Adrenal gland (tissue), 12 donors: ENCODE measurements around the gene SNAI3. TPM values are rescaled to one million over a fixed set of nuclear protein-coding genes. Genes with fewer than 3 reads are reported as not detected.

Experiments
- DNase-seq, 7 donors: peaks; one replicate each; pipeline ENCODE4 v3.0.0-alpha.2; 2019 to 2020
- H3K27ac ChIP-seq, 5 donors: fragments of 200-600 bp; sonication (generic) in 4 of 5; 1 replicate in 3 of 5; 2 replicates in 2 of 5; pipeline versions ENCODE4 v1.5.1 to v1.8.0; 2016 to 2020; ENCODE audit warnings: mild to moderate bottlenecking in 1 of 5
- H3K27me3 ChIP-seq: fragments of 200-600 bp; 2 replicates; pipeline ENCODE4 v1.8.0; 2021
- H3K36me3 ChIP-seq, 2 donors: fragments of 200-600 bp; replicated peaks in 1 of 2; 1 replicate in 1 of 2; 2 replicates in 1 of 2; pipeline versions ENCODE4 v1.5.1 to v1.8.0; 2018 to 2022
- H3K4me1 ChIP-seq, 2 donors: fragments of 200-600 bp; replicated peaks in 1 of 2; 1 replicate in 1 of 2; 2 replicates in 1 of 2; pipeline versions ENCODE4 v1.5.1 to v1.8.0; 2018 to 2021
- H3K4me3 ChIP-seq, 4 donors: fragments of 200-600 bp; sonication (generic) in 3 of 4; one replicate each; pipeline ENCODE4 v1.5.1; 2016 to 2018
- H3K9me3 ChIP-seq, 3 donors: fragments of 200-600 bp; sonication (generic) in 1 of 3; replicated peaks in 1 of 3; 1 replicate in 2 of 3; 2 replicates in 1 of 3; pipeline versions ENCODE4 v1.5.1 to v1.8.0; 2016 to 2021
- CTCF ChIP-seq, 6 experiments: fragments of 450-650 bp in 4 of 6; fragments of 200-600 bp in 2 of 6; sonication (generic) in 1 of 6; IDR thresholded peaks; 1 replicate in 5 of 6; 2 replicates in 1 of 6; pipeline versions ENCODE4 v1.5.1 to v1.8.0; 2016 to 2021; ENCODE audit warnings: antibody characterized with exemption in 6 of 6, mild to moderate bottlenecking in 2 of 6, moderate library complexity in 1 of 6
- POLR2A ChIP-seq, 2 donors: fragments of 450-650 bp; IDR thresholded peaks; one replicate each; pipeline ENCODE4 v1.6.1; 2017; ENCODE audit warnings: antibody characterized with exemption in 2 of 2, mild to moderate bottlenecking in 2 of 2, moderate library complexity in 1 of 2
- WGBS, 4 donors: extraction: QIAGEN DNeasy Blood & Tissue Kit in 2 of 4; methylation state at CpG; one replicate each; pipeline versions ENCODE4 v1.1.5 to v1.1.7; 2013 to 2017; 5-methylcytosine and 5-hydroxymethylcytosine counted together
- intact Hi-C, 2 donors: fragments of 100-400 bp; cut with DNase I; formaldehyde crosslinking; loops; one replicate each; pipeline versions ENCODE4 v1.14.1 to v1.15.0; 2022 to 2023
- polyA plus RNA-seq, 3 donors: library from polyadenylated mRNA; stranded (reverse); fragments of 200-250 nt in 2 of 3; fragments of 350-450 nt in 1 of 3; fragmentation: Illumina TruSeq in 1 of 3; extraction: RNeasy Lipid Tissue Mini Kit (QIAGEN cat#74804) in 1 of 3; gene quantifications; one replicate each; pipeline ENCODE4 v1.2.3, GENCODE V29; 2013 to 2014
- total RNA-seq, 9 donors: library from RNA; depleted of rRNA in 4 of 9; stranded (reverse); fragments of >200 nt in 4 of 9; fragments of 120-200 nt in 1 of 9; fragmentation: NEBNext Ultra II Directional in 1 of 9; extraction: Animal tissue kit (Norgen Biotek cat#: 25700) in 1 of 9; gene quantifications; one replicate each; pipeline versions ENCODE4 v1.1.0 to v1.2.4, GENCODE V29; 2013 to 2023
- donor health status: healthy with polysubstance abuse.
- donor health status: Bipolar disorder and iron deficiency.
- donor health status: DM: yes; HTN: yes; CAD: no.
- donor health status: DM: no; HTN: no; CAD: no.
- donor health status: DM: no; HTN: no; CAD: no.
- donor health status: DM: yes; HTN: yes; CAD: no.

The SNAI3 gene
- total and polyA plus RNA-seq, 12 donors, result 0.06 to 2.1 (median 0.51) TPM; not detected in 2

GRCh38 chr16:88632587-88632930 is 53.7 kb downstream of the SNAI3 start:
- H3K27me3 ChIP-seq, result no peaks in the 10 kb centered on the region
- 91 to 96% (median 94%) methylated on average over 6 to 11 of the region's 11 CpGs for WGBS, 4 donors
- intact Hi-C loops, result no loop called here
- no peaks in the 10 kb centered on the region for H3K9me3 ChIP-seq
- no peak overlapping the region for H3K27ac ChIP-seq
- peaks cover 0 to 6% of the 10 kb centered on the region in 2 donors for H3K4me1 ChIP-seq
- TF ChIP-seq CTCF (IDR thresholded peaks at IDR 0.05) (no peak), POLR2A (IDR thresholded peaks at IDR 0.05) (no peak)
- no peak overlapping the region for H3K4me3 ChIP-seq
- H3K36me3 ChIP-seq, result peaks cover 0 to 40% of the 10 kb centered on the region in 2 donors
- DNase-seq, result no peak

DNA sequence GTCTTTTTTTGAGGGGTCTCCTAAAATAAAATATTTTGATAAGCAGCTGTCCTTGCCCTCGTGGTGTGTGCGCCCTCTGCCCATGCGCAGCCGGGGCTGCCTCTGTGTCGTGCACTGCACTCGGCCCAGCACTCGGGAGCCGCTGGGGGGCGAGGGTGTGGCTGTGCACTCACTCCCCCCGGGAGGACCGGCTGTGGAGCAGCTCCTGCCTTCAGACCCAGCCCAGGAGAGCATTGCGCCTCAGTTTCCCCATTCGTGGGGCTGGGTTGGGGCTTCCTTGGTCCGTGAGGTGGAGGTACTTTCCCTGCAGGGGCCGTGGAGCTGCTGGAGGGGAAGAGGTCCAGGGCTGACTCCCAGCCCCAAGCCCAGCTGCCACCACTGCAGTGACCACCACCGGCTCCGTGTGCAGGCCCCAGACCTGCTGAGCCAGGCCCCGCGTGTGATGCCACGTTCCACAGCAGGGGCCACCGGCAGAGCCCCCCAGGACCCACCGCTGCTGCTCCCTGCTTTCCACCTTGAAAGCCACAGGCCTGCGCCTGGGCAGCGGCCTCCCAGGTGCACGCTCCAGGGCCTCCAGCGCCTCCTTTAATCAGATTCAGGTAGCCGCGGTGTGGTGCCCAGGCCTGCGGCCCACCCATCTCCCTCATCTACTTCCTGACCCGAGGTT is 54.3 kb downstream of the SNAI3 start:
- H3K4me3 ChIP-seq, result no peak overlapping the region
- TF ChIP-seq CTCF (IDR thresholded peaks at IDR 0.05) (no peak), POLR2A (IDR thresholded peaks at IDR 0.05) (no peak)
- no peak overlapping the region for H3K27ac ChIP-seq
- H3K27me3 ChIP-seq, result no peaks in the 10 kb centered on the region
- peaks cover 0 to 6% of the 10 kb centered on the region in 2 donors for H3K4me1 ChIP-seq
- peaks cover 0 to 45% of the 10 kb centered on the region in 2 donors for H3K36me3 ChIP-seq
- no peaks in the 10 kb centered on the region for H3K9me3 ChIP-seq
- WGBS, 4 donors, result 84 to 94% (median 91%) methylated on average over 16 to 30 of the region's 30 CpGs
- no peak for DNase-seq
- intact Hi-C loops, result no loop called here

- no peak for DNase-seq
- 76 to 81% (median 78%) methylated on average over 16 of the region's 16 CpGs for WGBS, 4 donors
- intact Hi-C loops, result no loop called here
Observed at GRCh38 chr16:88631384-88631783, 54.9 kb downstream of the SNAI3 start.

DNA sequence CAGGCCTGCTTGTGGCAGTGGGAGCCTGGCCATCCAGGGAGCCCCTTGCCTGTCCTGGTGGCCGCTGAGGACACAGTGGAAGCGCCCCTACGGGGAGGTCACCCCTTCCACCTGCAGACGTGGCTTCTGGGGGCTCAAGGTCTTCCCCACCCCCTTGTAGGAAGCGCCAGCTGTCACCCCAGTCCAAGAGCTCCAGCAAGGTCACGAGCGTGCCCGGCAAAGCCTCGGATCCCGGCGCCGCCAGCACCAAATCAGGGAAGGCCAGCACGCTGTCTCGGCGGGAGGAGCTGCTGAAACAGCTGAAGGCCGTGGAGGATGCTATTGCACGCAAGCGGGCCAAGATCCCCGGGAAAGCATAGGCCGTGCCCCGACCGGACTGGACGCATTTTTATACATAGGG is 55.4 kb downstream of the SNAI3 start:
- Histone ChIP-seq H3K27me3 (no peaks in the 10 kb centered on the region), H3K9me3 (no peaks in the 10 kb centered on the region), H3K4me1 (peaks cover 0 to 6% of the 10 kb centered on the region in 2 donors), H3K4me3 (no peak overlapping the region), H3K36me3 (peaks cover 0 to 55% of the 10 kb centered on the region in 2 donors), H3K27ac (peak overlapping the region in 1 of 5 donors; percentile 27)
- DNase-seq, result peak in 3 of 7 donors; percentile 44 to 65 (median 52)
- no peak for TF ChIP-seq POLR2A (IDR thresholded peaks at IDR 0.05)
- no peak for TF ChIP-seq CTCF (IDR thresholded peaks at IDR 0.05)
- 67 to 83% (median 68%) methylated on average over 14 to 23 of the region's 23 CpGs for WGBS, 4 donors
- intact Hi-C loops, result no loop called here

More at GRCh38 chr16:88631384-88631783, 54.9 kb downstream of the SNAI3 start:
- peaks cover 0 to 6% of the 10 kb centered on the region in 2 donors for H3K4me1 ChIP-seq
- H3K4me3 ChIP-seq, result no peak overlapping the region
- H3K27ac ChIP-seq, result no peak overlapping the region
- H3K27me3 ChIP-seq, result no peaks in the 10 kb centered on the region
- H3K9me3 ChIP-seq, result no peaks in the 10 kb centered on the region
- H3K36me3 ChIP-seq, result peaks cover 0 to 50% of the 10 kb centered on the region in 2 donors
- no peak for TF ChIP-seq CTCF (IDR thresholded peaks at IDR 0.05)
- TF ChIP-seq POLR2A (IDR thresholded peaks at IDR 0.05), result no peak
